Activated CD4-positive, alpha-beta T cell treated with anti-CD3 and anti-CD28 coated beads for 4 hours (primary cell): Measurements from ENCODE around the gene FBLN2.
A peak's percentile ranks its signal among the peaks of the same experiment; 100 is the strongest.

ENCODE experiments used
- DNase-seq, 2 donors: peaks; one replicate each; pipeline ENCODE4 v3.0.0-alpha.2; 2020

The FBLN2 gene

DNA sequence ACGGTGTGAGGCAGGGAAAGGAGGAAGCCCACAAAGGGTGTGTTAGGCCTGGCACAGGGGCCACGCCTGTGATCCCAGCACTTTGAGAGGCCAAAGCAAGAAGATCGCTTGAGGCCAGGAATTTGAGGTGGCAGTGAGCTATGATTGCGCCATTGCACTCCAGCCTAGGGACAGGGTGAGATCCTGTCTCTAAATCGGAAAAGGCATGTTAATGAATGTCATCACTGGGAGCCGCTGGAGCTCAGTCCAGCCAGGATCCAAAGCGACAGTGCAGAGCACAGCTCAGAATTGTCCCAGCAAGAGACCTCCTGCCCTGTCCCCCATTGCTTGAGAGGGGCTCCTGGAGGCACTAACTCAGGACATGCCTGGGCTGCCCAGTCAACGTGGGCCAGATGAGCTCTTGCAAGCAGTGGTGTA is 15.0 kb upstream of the FBLN2 start:
- no peak for DNase-seq

DNA sequence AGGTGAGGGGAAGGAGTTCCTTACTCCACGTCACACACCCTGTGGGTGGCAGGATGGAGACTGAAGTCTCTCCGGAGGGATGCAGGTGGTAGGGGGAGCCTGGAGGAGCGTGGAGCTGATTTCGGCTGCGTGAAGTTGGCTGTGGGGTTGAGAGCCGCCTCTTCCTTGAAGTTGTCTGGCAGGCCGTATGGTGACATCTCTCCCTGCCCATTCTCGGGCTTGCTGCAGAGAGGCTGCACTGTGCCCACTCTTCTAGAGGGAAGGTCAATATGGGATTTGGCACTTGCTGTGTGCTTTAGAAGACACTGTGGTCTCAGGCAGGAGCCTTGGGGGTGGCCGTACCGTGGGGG is 13.4 kb upstream of the FBLN2 start:
- DNase-seq: no peak

DNA sequence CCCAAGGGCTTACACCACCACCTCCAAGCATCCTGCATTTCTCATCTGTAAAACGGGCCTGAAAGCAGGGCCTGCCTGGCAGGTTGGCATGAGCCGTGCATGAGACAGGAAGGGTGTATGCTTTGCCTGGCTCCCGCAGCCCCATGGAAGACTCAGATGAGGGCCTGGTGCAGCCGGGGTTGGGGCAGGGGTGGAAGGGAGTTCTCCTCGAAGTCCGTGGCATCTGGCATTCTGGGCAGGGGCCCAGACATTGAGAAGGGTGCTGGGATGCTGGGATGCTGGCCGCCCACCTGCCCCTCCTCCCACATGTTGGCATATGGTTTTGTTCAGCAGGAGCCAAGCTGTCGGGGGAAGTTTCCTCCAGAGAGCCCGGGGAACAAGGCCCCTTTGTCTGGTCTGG is 13.0 kb upstream of the FBLN2 start:
- no peak for DNase-seq

GRCh38 chr3:13536432-13536831 is 12.5 kb upstream of the FBLN2 start:
- no peak for DNase-seq

DNA sequence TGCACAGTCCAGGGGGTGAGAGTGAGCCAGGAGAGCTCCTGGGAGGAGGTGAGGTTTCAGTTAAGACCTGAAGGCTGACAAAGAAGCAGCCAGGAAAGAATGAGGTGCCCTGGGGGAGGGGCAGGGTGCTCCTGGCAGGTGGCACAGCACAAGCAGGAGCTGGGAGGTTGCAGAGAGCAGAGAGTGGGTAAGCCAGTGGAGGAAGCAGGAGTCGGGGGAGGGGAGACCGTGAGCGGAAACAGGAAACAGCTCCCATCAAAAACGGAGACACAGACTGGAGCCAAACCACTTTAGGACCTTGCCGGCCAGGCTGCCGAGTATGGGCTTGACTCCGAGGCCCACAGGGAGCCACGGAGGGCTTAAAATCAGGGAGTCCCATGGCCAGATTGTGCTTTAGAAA is 12.1 kb upstream of the FBLN2 start:
- no peak for DNase-seq

- no peak for DNase-seq
Observed at GRCh38 chr3:13537244-13537908, 11.5 kb upstream of the FBLN2 start.

DNA sequence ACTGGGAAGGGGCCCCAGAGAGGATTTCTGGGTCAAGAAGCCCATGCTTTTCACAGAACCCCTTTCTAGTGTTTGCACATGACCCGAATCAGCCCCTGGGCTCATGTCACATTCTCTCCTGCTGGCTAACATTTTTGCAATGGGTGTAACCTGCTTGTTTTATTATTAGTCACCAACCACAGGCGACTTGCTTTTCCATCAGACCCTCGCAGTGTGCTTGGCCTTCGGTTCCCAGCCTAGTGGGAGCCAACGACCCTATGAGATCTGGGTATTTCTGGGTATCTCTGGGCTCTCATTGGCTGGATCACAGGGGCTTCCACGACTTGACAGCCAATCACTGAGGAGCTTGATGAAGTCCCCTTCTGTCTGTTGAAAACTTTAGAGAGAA is 11.0 kb upstream of the FBLN2 start:
- DNase-seq: no peak

- no peak for DNase-seq
Observed at GRCh38 chr3:13538520-13539291, 10.2 kb upstream of the FBLN2 start.

- DNase-seq: no peak
Observed at GRCh38 chr3:13539292-13539638, 9.7 kb upstream of the FBLN2 start.

- no peak for DNase-seq
Observed at GRCh38 chr3:13539671-13540070, 9.3 kb upstream of the FBLN2 start.

DNA sequence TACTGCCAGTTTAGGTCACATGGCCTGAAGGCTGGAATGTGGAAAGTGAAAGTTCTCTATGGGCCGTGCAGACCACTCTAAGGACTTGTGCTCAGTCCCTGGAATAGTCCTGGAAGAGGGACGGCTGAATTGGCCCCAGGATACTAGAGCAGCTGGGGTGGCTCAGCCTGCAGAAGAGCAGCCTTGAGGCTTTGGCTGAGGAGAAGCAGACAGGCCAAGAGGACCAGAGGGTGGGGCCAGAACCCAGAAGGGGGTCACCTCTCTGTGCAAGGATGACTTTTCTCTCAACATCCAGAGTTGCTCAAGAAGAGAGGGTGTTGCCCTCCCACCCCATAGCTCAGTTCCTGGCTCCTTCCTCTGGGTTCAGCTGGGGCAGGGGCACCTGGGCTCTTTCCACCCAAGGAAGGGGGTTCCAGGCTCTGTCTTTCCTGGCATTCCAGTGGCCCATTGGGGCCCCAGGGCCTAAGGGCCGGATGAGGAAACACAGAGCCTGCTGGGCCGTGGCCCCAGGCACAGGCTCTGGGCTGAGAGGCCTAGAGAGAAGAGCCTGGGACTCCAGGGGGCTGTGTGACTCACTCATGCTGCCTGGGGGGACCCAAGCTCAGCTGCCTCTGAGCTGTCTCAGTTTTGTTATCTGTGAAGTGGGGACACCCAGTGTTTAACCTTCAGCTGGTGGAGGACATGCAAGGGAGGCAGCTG is 8.5 kb upstream of the FBLN2 start:
- no peak for DNase-seq

DNA sequence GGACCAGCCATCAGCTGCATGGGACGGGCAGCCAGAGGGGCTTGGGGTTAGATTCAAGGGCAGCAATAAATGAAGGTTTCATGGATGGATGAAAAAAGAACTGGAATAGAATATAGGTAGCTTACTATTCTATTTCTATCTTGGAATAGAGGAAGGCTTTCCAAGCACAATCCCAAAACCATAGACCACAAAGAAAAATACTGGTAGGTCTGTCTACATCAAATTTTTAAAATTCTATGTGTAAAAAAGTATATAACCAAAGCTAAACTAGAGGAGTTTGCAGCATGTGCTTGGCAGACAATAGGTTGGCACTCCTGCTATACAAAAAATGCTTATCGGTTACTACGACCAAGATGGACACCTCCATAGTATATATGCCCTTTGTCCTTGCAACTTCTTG is 7.2 kb upstream of the FBLN2 start:
- no peak for DNase-seq

- DNase-seq: no peak
Observed at GRCh38 chr3:13542142-13542541, 6.8 kb upstream of the FBLN2 start.

- no peak for DNase-seq
Observed at GRCh38 chr3:13543253-13543652, 5.7 kb upstream of the FBLN2 start.

GRCh38 chr3:13544293-13544831 is 4.6 kb upstream of the FBLN2 start:
- peak; percentile 6 to 32 for DNase-seq

DNA sequence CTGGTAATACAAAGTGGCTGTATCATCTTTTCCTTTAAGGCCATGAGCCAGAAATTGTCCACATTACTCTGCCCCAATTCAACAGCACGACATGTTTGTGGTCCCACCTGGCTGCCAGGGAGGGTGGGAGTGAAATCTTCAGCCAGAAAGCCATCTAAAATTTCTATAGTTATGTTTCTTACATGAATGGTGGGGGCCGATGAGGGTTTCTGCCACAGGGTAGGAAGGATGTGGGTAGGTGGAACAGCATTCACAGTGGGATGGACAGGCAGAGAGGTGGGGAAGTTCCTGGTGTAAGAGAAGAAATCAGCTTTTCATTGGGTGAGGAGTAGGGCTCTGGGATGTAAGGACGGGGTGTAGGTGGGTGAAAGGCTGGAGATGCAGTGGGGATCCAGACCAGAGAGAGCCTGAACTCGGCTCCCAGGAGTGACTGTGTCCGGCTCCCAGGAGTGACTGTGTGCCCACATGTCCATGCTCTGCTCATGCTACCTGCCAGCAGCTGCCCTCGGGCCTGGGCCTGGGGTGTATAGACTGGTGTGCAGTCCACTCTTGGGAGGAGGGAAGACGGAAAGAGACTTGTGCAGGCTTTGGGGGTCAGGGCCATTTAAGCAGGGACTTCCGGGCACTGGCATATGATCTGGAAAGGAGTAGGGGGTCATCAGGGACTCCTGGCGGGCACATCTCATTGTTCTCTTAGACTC is 3.8 kb upstream of the FBLN2 start:
- no peak for DNase-seq

- DNase-seq: no peak
Observed at GRCh38 chr3:13545952-13546454, 2.9 kb upstream of the FBLN2 start.

DNA sequence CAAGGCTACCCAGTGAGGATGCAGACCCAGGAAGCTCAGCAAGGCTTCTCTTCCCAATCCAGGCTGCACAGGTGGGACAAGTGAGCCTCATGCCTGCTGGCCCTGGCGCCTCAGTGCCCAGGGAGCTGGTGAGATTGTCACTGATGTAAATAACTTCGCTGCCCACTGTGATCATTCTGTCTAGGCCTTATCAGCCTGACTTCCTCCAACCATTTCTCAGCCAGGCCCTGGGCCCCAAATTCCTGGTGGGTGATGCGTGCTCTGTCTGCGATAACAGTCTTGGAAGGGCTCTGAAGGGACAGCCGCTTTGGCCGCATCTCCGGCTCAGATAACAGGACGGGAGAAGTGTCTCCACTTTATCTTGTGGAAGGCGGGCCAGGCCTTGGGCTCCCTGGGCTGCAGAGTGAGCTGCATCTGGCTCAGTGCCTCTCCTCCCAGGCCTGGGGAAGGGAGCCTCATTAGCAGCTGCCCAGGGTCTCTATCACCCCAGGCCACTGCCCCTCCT is 2.2 kb upstream of the FBLN2 start:
- no peak for DNase-seq

- no peak for DNase-seq
Observed at GRCh38 chr3:13547591-13548371, 1.1 kb upstream of the FBLN2 start.

DNA sequence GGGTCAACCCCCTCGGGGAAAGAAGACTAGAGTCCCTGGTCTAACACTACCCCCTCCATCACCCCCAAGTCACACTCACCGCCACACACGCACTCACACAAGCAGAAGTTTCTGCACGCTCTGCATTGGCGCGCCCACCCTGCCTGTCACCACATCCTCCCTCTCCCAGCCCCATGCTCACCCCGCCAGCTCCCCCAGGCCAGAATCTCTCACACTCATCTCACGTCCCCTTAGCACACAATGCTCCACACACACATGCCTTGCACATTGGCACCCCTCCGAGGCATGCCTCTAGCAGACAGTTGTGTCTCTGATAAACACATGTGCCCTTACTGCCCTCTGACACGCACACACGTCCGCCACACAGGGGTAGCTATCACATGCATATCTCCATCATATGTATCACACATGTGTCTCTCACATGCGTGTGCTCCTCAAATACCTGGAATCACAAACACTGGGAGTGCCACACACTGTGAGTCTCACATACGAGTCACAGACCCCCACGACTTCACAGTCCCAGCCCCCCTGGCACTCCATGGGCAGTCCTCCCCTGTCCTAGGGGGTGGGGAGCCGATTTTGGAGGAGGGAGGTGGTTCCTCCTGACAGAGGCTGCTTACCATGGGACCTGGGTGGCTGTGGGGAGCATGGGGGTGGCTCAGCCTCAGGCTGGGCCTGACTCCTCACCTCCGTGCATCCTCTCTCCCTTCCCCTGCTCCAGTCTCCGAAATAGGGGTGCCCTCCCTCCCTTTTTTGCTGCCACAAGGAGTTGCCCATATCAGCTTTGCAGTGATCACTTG is 898 bp downstream of the FBLN2 start:
- DNase-seq: no peak

DNA sequence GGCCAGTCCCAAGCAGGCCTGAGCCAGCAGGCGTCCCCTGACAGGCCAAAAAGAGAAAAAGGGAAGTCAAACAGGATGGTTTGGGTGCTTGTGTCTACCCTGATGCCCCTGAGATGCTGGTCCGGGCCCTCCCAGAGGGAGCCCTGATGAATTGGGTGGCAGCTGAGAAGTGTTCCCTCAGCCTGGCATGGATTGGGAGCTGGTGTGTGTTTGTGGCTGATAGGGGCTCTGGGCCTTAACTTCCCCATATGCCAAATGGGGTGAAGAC is 1.4 kb downstream of the FBLN2 start:
- no peak for DNase-seq
